Nephron progenitor cell (in vitro differentiated cells): ENCODE data around the gene C22orf23.
"Not testable (repeated sequence)": the region's sequence is repeated elsewhere in the genome, so short reads cannot be mapped to it uniquely, and the experiment has no call there.

Experiments used
- DNase-seq: peaks from one replicate; pipeline ENCODE4 v3.0.0; 2021
- H3K27ac Mint-ChIP-seq: 2 replicates; pipeline ENCODE4 v1.8.0; 2021; ENCODE audit warnings: mild to moderate bottlenecking, moderate library complexity, mixed read lengths
- H3K27me3 Mint-ChIP-seq: 2 replicates; pipeline ENCODE4 v1.8.0; 2021; ENCODE audit warnings: mild to moderate bottlenecking, low read depth, mixed read lengths; ENCODE audit not compliant: poor library complexity
- H3K36me3 Mint-ChIP-seq: 2 replicates; pipeline ENCODE4 v1.8.0; 2021; ENCODE audit warnings: low read depth, mixed read lengths
- H3K4me1 Mint-ChIP-seq: 2 replicates; pipeline ENCODE4 v1.8.0; 2021; ENCODE audit warnings: mixed read lengths
- H3K4me3 Mint-ChIP-seq: 2 replicates; pipeline ENCODE4 v1.8.0; 2021; ENCODE audit warnings: mild to moderate bottlenecking, moderate library complexity, mixed read lengths
- H3K9me3 Mint-ChIP-seq: 2 replicates; pipeline ENCODE4 v1.8.0; 2021; ENCODE audit warnings: mild to moderate bottlenecking, moderate library complexity, mixed read lengths
- CTCF ChIP-seq: fragments of 200-600 bp; sonication (generic); IDR thresholded peaks from 2 replicates; pipeline ENCODE4 v1.5.0; 2021; ENCODE audit warnings: antibody characterized with exemption

The C22orf23 gene

DNA sequence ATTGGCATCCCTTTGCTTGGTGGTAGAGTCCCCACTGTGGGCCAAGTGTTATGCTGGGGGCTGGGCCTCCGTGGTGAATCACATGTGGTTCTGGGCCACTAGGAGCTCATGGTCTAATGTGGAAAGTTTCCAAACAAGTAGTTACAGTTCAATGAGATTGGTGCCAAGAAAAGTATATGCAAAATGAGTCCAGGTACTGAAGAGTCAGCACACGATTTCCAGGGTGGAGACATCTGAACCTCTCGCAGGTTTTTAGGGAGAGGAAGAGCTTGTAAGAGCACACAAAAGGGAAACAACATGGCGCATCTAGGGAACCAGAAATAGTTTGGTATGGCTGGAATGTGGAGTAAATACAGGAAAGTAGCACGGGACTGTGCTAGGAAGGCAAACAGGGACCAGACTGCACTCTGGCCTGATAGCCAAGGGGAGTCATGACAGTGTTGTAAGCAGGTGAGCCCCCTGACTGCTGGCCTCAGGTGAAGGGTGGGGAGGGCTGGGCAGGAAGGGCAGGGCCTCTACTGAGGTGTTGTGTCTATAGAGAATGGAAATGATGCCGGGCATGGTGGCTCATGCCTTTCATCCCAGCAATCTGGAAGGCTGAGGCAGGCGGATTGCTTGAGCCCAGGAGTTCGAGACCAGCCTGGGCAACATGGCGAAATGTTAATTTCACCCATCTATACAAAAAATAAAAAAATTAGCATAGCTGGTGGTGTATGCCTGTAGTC lies 12.7 kb upstream of the C22orf23 start:
- Mint-ChIP-seq H3K27me3 (no peaks in the 10 kb centered on the region), H3K27ac (no peak overlapping the region), H3K4me3 (no peak overlapping the region), H3K4me1 (peaks cover 4% of the 10 kb centered on the region), H3K36me3 (peaks cover 41% of the 10 kb centered on the region), H3K9me3 (no peaks in the 10 kb centered on the region)
- TF ChIP-seq CTCF = no peak
- no peak for DNase-seq

DNA sequence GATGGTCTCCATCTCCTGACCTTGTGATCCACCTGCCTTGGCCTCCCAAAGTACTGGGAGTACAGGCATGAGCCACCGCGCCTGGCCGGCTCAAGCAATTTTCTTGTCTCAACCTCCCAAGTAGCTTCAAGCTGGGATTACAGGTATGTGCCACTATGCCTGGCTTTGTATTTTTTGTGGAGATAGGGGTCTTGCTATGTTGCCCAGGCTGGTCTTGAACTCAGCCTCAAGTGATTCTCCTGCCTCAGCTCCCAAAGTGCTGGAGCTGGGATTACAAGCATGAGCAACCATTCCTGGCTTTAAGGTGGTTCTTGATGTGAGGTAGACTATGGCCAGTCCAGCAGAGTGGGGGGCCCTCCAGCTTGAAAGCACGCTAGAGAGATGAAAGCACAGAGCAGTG lies 7.7 kb upstream of the C22orf23 start:
- no peak for DNase-seq
- TF ChIP-seq CTCF = no peak
- Mint-ChIP-seq H3K4me1 (no peaks in the 10 kb centered on the region), H3K9me3 (no peaks in the 10 kb centered on the region), H3K36me3 (peaks cover 53% of the 10 kb centered on the region), H3K27me3 (no peaks in the 10 kb centered on the region), H3K27ac (no peak overlapping the region), H3K4me3 (no peak overlapping the region)

GRCh38 chr22:37959231-37959825 lies 5.9 kb upstream of the C22orf23 start:
- DNase-seq = no peak
- Mint-ChIP-seq H3K4me1 (peaks cover 9% of the 10 kb centered on the region), H3K4me3 (no peak overlapping the region), H3K36me3 (peaks cover 63% of the 10 kb centered on the region), H3K27ac (no peak overlapping the region), H3K9me3 (no peaks in the 10 kb centered on the region), H3K27me3 (no peaks in the 10 kb centered on the region)
- no peak for TF ChIP-seq CTCF

- Mint-ChIP-seq H3K27me3 (peaks cover 12% of the 10 kb centered on the region), H3K36me3 (peaks cover 61% of the 10 kb centered on the region), H3K9me3 (no peaks in the 10 kb centered on the region), H3K4me1 (peaks cover 30% of the 10 kb centered on the region), H3K4me3 (no peak overlapping the region), H3K27ac (no peak overlapping the region)
- DNase-seq = no peak
- no peak for TF ChIP-seq CTCF
Observed at GRCh38 chr22:37957232-37957631, 3.8 kb upstream of the C22orf23 start.

DNA sequence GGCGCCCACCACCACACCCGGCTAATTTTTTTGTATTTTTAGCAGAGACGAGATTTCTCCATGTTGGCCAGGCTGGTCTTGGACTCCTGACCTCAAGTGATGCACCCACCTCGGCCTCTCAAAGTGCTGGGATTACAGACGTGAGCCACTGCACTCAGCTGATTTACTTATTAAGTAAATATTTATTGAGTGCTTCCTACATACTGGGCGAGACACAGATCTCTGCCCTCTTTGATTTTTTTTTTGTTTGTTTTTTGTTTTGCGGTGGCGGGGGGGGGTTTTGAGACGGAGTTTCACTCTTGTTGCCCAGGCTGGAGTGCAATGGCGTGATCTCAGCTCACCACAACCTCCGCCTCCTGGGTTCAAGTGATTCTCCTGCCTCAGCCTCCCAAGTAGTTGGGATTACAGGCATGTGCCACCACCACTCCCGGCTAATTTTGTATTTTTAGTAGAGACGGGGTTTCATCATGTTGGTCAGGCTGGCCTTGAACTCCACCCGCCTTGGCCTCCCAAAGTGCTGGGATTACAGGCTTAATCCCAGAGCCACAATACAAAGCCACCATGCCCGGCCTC lies 2.5 kb upstream of the C22orf23 start:
- H3K27ac Mint-ChIP-seq, H3K4me3 Mint-ChIP-seq, DNase-seq, H3K9me3 Mint-ChIP-seq: not testable (repeated sequence)
- Mint-ChIP-seq H3K4me1 (peaks cover 40% of the 10 kb centered on the region), H3K27me3 (peaks cover 17% of the 10 kb centered on the region), H3K36me3 (peaks cover 48% of the 10 kb centered on the region)

DNA sequence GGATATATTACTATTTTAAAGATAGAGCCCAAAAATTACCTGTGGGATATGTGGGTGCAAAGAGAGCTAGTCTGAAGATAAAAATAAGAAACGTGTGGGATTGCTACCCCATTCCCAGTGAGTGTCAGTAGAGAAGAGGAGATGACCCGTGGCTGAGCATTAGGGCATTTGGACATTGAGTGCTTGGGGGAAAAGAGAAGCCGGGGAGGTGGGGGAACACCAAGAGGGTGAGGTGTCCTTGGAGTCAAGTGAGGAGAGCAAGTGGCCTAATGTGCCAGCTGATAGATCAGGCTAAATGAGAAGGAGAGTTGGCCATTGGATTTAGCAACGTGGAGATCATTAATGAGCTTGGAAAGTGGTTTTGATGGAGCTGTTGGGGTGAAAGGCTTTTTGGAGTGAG lies 1.3 kb upstream of the C22orf23 start:
- peaks cover 40% of the 10 kb centered on the region for H3K4me1 Mint-ChIP-seq
- H3K4me3 Mint-ChIP-seq = peak overlapping the region; percentile 98
- no peaks in the 10 kb centered on the region for H3K9me3 Mint-ChIP-seq
- peaks cover 41% of the 10 kb centered on the region for H3K36me3 Mint-ChIP-seq
- DNase-seq = no peak
- no peak for TF ChIP-seq CTCF
- peaks cover 17% of the 10 kb centered on the region for H3K27me3 Mint-ChIP-seq
- H3K27ac Mint-ChIP-seq = no peak overlapping the region
